Suprapubic skin (tissue), 4 donors: ENCODE measurements around the gene MIPEP.

ENCODE experiments used
- CTCF ChIP-seq, 2 donors: fragments of 200-600 bp in 1 of 2; fragments of 450-650 bp in 1 of 2; sonication (generic) in 1 of 2; IDR thresholded peaks; one replicate each; pipeline ENCODE4 v1.5.1; 2016 to 2019; ENCODE audit warnings: antibody characterized with exemption in 2 of 2, mild to moderate bottlenecking in 1 of 2, moderate library complexity in 1 of 2
- POLR2A ChIP-seq, 2 donors: fragments of 450-650 bp; IDR thresholded peaks; one replicate each; pipeline ENCODE4 v1.6.1; 2017; ENCODE audit warnings: antibody characterized with exemption in 2 of 2, mild to moderate bottlenecking in 2 of 2, moderate library complexity in 2 of 2
- POLR2AphosphoS5 ChIP-seq, 3 donors: sonication (generic); formaldehyde crosslinking; IDR thresholded peaks; one replicate each; pipeline ENCODE4 v1.6.1; 2017; ENCODE audit warnings: antibody characterized with exemption in 3 of 3

- no peak for TF ChIP-seq POLR2AphosphoS5 (IDR thresholded peaks at IDR 0.05)
- TF ChIP-seq CTCF (IDR thresholded peaks at IDR 0.05): no peak
- TF ChIP-seq POLR2A (IDR thresholded peaks at IDR 0.05): no peak
Measured at GRCh38 chr13:23870356-23871140, 18.7 kb downstream of the MIPEP start.
